ENCODE data around the gene LHPP. TPM values are rescaled to one million over a fixed set of nuclear protein-coding genes. Genes with fewer than 3 reads are reported as not detected.

LHPP gene
- polyA plus RNA-seq, 2 of the 4 experiments (the other 2 are of a cell fraction): 14.4 to 18.6 TPM

GRCh38 chr10:124588736-124589490 lies 127.3 kb downstream of the LHPP start (continued):
- TF ChIP-seq USF2 (IDR thresholded peaks at IDR 0.05): no peak
- TF ChIP-seq TFCP2L1 (CRISPR knock-in tag; IDR thresholded peaks at IDR 0.05): no peak
- no peak for TF ChIP-seq HOXB13 (CRISPR knock-in tag; IDR thresholded peaks at IDR 0.05; ENCODE audit: low read depth)

GRCh38 chr10:124589491-124590041 lies 127.9 kb downstream of the LHPP start:
- POLR2A ChIA-PET: no interaction called here
- H3K4me3 ChIP-seq: no peak overlapping the region
- FAIRE-seq: no peak

GRCh38 chr10:124590216-124591122 lies 128.8 kb downstream of the LHPP start:
- no peak overlapping the region for H3K4me2 ChIP-seq

More at GRCh38 chr10:124589491-124590041, 127.9 kb downstream of the LHPP start:
- WGBS (ENCODE audit: missing lambda C conversion rate): 88% methylated on average over 24 of the region's 24 CpGs
- H3K4me1 ChIP-seq: no peaks in the 10 kb centered on the region
- H3K9me3 ChIP-seq: peaks cover 7% of the 10 kb centered on the region
- ATAC-seq: no peak
- CTCF ChIA-PET: no interaction called here
- no peak overlapping the region for H3K4me2 ChIP-seq
- no peak overlapping the region for H3K27ac ChIP-seq
- TF ChIP-seq ZSCAN20 (CRISPR knock-in tag; IDR thresholded peaks at IDR 0.05) (no peak), CBX2 (IDR thresholded peaks at IDR 0.05; ENCODE audit: borderline replicate concordance, low read depth) (no peak), ZFP36 (IDR thresholded peaks at IDR 0.05; ENCODE audit: borderline replicate concordance, partially characterized antibody) (no peak), TFCP2L1 (CRISPR knock-in tag; IDR thresholded peaks at IDR 0.05) (no peak), SMC3 (IDR thresholded peaks at IDR 0.05) (no peak), RAD21 (conservative IDR thresholded peaks at IDR 0.05 in 1 of 2, IDR thresholded peaks at IDR 0.05 in 1 of 2) (no peak), BHLHE40 (IDR thresholded peaks at IDR 0.05; ENCODE audit: low read depth, low read length) (no peak), ESRRA (IDR thresholded peaks at IDR 0.05; ENCODE audit: borderline replicate concordance, low read length) (no peak), HOXB13 (CRISPR knock-in tag; IDR thresholded peaks at IDR 0.05; ENCODE audit: low read depth) (no peak), KDM5A (IDR thresholded peaks at IDR 0.05) (no peak), FOSB (CRISPR knock-in tag; IDR thresholded peaks at IDR 0.05) (no peak), MYC (IDR thresholded peaks at IDR 0.05; ENCODE audit: borderline replicate concordance, low read length) (no peak), SREBF2 (IDR thresholded peaks at IDR 0.05) (no peak), HOXB5 (CRISPR knock-in tag; IDR thresholded peaks at IDR 0.05) (no peak), HEYL (CRISPR knock-in tag; IDR thresholded peaks at IDR 0.05) (no peak), HDAC2 (IDR thresholded peaks at IDR 0.05) (no peak), EP300 (IDR thresholded peaks at IDR 0.05) (no peak), FOXS1 (CRISPR knock-in tag; IDR thresholded peaks at IDR 0.05) (no peak)
- no peak for DNase-seq (ENCODE audit: low read depth in 1 of 2, low spot score in 1 of 2)

More at GRCh38 chr10:124590216-124591122, 128.8 kb downstream of the LHPP start:
- H3K4me1 ChIP-seq: no peaks in the 10 kb centered on the region
- ChIA-PET POLR2A (no interaction called here), CTCF (no interaction called here)
- no peak for TF ChIP-seq CHD2 (IDR thresholded peaks at IDR 0.05; ENCODE audit: low read length, partially characterized antibody)
- no peak for TF ChIP-seq FOSB (CRISPR knock-in tag; IDR thresholded peaks at IDR 0.05)
- no peak for TF ChIP-seq MYC (IDR thresholded peaks at IDR 0.05; ENCODE audit: borderline replicate concordance, low read length)
- TF ChIP-seq MAZ (IDR thresholded peaks at IDR 0.05; ENCODE audit: borderline replicate concordance, low read depth, low read length): no peak
- TF ChIP-seq NFE2L2 (conservative IDR thresholded peaks at IDR 0.05; ENCODE audit: low read length): no peak
- TF ChIP-seq HOXB13 (CRISPR knock-in tag; IDR thresholded peaks at IDR 0.05; ENCODE audit: low read depth): no peak
- no peak overlapping the region for H3K4me3 ChIP-seq
- ATAC-seq (no peak), FAIRE-seq (no peak), DNase-seq (ENCODE audit: low read depth in 1 of 2, low spot score in 1 of 2) (no peak)
- WGBS (ENCODE audit: missing lambda C conversion rate): 81% methylated on average over 22 of the region's 23 CpGs
- peaks cover 7% of the 10 kb centered on the region for H3K9me3 ChIP-seq
- no peak overlapping the region for H3K27ac ChIP-seq
